CD1c-positive myeloid dendritic cell (primary cell): ENCODE results near the gene DDX59.
"Not testable (repeated sequence)": the region's sequence is repeated elsewhere in the genome, so short reads cannot be mapped to it uniquely, and the experiment has no call there.

Source experiments
- DNase-seq: peaks from one replicate; pipeline ENCODE4 v3.0.0-alpha.2; 2016; ENCODE audit errors: extremely low spot score

DDX59 gene

DNA sequence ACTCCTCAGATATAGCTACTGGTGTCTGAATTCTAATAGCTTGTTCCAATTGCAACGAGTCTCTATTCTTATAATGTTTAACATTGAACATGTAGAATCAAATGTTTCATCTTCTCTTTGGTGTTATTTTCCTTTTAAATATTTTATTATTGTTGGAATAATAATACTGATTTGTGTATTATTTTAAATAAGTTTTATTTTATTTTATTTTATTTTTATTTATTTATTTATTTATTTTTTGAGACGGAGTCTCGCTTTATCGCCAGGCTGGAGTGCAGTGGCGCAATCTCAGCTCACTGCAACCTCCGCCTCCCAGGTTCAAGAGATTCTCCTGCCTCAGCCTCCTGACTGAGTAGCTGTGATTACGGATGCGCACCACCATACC lies 39.2 kb downstream of the DDX59 start:
- DNase-seq: not testable (repeated sequence)

DNA sequence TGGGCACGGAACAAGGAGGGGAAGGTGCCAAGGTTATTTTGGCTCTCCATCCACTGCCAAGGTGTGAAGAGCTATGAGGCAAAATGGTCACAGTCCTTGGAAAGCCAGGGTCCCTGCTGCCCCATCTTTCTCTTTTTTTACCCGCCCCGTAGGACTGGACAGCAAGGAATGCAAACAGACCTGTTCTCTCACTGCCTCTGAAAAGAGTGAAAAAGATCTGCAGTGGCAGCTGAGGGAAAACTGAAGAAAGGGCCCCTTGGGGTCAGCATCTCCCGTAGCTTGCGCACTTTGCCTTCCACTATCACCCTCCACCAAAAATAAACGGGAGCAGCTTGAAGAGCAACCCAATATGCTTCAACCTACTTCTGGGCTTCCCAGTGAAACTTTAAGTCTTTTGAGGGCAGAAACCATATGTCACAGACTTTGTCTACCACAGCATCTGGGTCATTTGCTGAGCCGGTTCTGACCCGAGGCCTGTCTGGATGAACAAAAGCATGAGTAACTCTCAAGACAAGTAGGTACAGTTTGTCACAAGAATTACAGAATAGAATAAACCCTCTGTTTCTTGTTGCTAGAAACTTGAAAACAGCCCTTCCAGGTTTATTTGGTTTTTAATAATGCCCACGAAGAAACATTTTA lies 39.7 kb downstream of the DDX59 start:
- DNase-seq: no peak

DNA sequence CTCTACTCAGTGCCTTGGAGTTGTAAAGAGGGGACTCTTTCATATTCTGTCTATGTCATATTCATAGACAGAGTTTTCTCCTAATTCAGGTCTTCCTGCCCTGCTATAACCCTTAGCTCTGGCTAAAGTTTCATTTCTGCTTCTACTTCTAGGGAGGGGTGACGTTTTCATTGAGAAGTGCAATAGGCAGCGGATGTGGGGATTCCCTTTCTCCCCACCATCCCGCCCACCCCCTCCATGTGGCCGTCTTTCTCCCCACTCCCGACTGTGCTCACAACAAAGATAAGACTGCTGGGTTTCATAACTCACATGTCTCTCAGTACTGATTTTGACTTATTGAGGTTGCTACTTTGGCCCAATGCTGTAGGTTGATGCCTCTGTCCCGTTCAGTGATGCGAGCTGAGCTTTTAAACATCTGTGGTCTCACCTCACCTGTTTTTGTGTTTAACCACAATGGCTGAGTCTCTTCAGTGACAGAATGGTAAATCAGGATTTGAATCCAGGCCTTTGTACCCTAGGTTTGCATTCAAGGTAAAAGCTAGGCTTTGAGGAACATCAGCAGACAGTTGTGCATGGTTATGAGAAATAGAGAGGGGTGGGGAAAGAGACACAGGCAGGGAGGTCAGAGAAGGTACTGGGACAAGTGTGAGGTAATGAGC lies 41.4 kb downstream of the DDX59 start:
- DNase-seq: peak; percentile 93

DNA sequence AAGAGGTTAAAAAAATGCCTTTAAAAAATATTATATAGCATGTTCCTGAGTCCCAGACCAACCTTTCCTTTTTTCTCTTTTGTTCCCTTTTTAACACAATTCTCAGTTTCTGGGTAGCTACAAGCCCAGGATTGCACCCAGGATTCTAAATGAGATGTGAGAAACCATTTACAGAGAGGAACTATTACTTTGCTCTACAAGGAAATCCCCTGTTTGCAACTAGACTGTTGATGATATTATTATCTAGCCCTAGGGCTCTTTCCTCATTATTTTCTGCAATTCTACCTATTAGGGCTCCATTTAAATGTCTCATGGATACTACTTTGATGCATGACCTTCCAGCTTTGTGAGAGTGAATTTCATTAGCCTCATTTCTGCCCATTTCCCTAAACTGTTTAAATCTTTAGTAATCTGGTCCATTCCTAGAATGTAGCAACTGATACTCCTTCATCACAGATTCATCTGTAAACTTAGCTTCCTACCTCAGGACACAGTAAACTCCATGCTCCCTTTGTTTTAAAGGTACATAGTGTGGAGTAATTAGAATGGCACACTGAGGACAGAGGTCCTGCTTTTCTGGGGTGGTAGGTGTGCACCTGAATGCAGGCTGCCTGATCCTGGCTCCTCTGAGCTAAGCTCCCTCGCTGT lies 42.0 kb downstream of the DDX59 start:
- DNase-seq: peak; percentile 88

DNA sequence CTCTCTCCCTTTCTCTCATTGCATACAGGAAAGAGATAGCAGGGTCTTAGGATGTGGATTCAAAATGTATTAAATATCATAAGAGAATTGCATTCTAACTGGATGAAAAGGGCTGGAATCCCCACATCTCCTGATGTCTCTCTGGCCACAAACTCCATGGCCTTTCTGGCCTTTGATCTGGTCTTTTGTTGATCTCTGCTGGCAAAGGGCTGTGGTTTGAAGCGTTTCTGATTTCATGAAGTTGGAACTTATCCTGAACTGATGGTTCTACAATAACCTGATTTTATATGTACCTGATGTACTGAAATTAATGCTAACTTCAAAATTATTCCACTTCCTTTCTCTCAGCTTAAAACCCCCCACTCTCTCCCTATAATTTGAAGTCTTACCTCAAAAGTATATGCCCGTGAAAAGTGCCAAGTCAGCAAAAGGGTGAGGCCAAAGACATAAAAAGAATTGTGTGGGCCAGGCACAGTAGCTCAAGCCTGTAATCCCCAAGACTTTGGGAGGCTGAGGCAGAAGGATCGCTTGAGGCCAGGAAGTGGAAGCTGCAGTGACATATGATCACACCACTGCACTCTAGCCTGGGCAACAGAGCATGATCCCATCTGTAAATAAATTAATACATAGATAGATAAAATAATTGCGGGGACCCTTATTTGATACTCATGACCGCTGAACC lies 42.7 kb downstream of the DDX59 start:
- DNase-seq: peak; percentile 47

DNA sequence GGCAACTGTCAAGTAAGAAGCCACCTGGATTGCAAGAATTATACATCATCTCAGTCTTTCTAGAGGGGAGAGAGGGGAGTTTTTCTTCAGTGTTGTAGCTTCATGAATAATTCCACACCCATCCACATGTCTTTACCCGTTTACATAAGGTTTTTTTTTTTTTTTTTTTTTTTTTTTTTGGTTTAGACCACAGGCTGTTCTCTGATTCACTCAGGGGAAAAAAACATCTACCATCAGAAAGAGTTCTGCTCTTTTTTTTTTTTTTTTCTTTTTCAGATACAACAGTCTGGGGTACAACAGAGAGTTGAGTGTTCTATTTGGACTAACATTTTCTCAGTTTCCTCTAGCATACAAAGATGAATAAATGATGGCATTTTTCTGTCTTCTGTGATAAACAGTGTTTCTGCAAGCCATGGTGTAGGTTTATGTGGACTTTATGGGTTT lies 44.3 kb downstream of the DDX59 start:
- peak; percentile 18 for DNase-seq

DNA sequence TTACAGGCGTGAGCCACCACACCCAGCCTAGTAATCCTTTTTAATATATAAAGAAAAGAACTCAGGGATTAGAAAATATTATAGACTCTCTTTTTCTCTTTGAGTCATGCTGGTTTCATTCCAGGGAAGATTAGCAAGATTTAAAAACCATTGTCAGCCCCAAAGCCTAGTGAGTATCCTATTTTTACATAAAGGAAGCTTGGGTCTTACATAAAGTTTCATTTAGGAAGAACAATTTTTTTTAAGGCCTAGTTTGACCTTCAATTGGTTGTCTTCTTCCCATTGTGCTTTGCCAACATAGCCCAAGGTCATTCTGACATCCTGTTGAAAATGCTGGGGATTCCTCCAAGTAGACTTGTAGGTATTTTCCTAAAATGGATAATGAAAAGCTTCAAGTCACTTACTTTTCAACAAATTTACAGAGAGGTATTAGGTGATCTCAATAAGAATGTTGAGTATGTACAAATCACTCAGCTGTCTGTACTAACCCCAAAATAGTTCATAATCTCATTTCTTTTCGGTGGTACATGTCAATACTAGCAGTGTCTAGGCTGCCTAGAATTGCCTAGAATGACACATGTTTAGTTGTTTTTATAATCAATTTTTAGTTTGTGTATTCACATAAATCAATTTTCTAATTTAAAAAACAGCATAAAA lies 44.9 kb downstream of the DDX59 start:
- DNase-seq: peak; percentile 52

DNA sequence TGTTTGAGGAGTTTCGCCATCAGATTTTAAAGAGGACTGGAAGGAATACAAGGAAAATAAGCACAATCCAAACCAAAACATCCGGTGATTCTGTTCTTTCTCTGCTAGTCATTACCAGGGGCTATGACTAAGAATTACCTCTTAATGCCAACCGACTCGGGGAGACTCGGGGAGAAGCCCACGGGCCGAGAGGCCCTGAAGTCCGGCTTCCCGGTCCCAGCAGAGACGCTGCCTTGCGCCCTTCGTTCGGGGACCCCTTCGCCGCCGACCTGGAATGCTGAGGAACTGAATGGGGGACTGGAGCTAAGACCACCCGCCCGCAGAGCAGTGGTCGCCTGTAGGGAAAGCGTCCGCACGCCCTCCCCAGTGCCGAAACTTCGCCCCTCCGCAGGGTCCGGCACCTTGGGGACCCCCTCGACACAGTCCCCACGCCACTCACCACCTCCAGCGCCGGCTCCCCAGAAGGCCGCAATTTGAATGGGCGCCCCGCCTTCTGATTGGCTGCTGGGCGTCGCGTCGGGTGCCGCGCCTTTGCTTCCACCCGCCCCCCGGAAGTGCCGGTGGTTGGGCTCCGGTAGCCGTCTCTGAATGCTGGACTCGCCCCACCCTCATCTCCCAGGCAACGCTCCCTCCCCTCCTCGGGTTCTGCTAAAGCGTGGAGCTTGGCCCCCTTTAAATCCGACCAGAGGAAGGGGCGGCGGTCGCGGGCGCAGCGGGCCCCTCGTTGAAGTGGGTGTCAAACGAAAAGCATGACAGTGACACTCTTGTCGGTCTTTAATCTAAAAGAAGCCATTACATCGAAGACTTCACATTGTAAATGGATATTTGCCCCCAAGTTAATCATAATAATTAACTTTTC lies 49.2 kb downstream of the DDX59 start, which contains the start of gene KIF14:
KIF14 (minus strand) TSS at position 479 of the 859 bp plus-strand sequence. CDS start 2,028 bp downstream, outside the sequence.
- peak; percentile 97 for DNase-seq

DNA sequence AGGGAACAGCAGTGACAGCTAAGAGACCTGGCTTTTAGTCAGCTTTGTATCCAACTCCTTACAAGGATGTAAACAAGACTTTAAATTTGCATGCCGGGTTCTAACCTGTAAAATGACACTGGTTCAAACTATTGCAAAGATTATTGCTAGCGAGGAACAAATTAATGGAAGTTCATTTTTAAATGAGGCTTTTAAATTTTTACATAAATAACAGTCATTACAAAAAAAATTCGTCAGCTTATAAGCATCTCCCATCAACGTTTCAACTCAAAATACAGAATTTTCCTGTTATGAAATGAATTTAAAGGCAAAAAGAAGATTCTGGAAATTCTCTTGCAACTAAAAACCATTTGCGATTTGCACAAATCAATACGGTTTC lies 49.8 kb downstream of the DDX59 start:
- DNase-seq: no peak

DNA sequence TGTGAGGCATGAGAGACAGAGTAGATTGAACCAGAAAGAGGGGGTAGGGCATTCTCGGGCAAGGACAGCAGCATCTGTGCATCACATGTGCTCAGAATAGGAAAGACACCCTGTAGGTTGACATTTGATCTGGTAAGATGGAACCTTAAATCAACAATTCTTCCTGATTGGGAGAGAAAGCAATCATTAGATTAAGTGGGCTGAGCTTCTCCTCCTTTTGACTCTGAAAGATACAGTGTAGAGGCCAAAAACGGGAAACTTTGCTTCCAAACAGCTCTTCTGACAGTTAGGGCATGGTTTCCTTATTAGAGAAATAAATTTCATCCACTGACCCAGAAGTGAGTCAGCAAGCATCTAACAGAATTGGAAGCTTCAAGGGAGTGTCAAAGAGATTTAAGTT lies 58.9 kb downstream of the DDX59 start:
- DNase-seq: no peak

DNA sequence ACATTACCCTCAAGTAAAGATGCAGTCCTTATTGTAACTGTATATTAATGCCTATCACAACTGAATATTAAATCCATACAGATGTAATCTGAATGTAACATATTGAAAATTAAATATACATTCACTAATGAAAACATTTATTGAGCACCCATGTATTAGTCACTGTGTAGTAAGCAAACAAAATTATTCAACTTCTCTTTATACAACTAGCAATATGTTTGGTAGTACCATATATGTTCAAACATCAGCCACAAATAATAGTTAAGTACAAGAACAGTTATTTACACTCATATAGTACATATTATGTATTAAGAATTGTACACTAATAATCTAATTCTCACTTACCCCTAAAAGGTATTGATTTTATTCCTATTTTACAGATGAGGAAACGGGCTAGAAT lies 67.1 kb downstream of the DDX59 start:
- DNase-seq: no peak
